ENCODE results near the gene MYRF. TPM values are rescaled to one million over a fixed set of nuclear protein-coding genes. Genes with fewer than 3 reads are reported as not detected.

MYRF gene
- total and polyA plus RNA-seq, 2 donors (not counting 1 experiment from before 2014, with no cell fraction given), result 0.27 to 0.34 TPM

DNA sequence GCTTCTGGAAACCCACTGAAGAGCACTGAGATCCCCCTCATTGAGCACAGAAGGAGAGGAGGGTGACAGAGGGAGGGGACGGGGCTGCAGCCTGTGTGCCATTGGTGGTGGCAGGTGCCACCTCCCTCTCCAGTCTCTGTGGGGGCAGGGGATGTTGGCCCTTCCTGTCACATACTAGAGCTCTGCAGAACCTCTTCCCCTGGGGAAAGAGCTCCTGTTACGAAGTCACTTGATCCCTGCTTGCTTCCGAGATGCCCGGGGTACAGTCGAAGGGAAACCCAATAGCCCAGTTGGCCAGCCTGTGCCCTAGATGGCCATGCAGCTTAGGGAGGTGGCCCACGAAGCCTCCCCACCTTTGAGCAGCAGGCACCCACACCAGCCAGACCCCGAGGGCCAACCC, 42.9 kb upstream of the MYRF start:
- peaks cover 0 to 2% (median 0%) of the 10 kb centered on the region in 3 donors for H3K9me3 ChIP-seq (ENCODE audit: control extremely low read depth in 1 of 3, control insufficient read depth in 2 of 3, insufficient read depth in 1 of 3, low read length in 2 of 3)
- intact Hi-C loops (cut with micrococcal nuclease), result no loop called here
- H2AFZ ChIP-seq (ENCODE audit: insufficient read depth, low read depth, low read length, poor library complexity, severe bottlenecking), result no peak overlapping the region
- ChIA-PET POLR2A (no interaction called here), CTCF (no interaction called here)
- no peak overlapping the region for H3K9ac ChIP-seq (ENCODE audit: low read length)
- TF ChIP-seq EZH2 (IDR thresholded peaks at IDR 0.05; ENCODE audit: borderline replicate concordance, insufficient read depth, low read depth, low read length, poor library complexity, severe bottlenecking) (no peak), CTCF (IDR thresholded peaks at IDR 0.05) (no peak)
- no peaks in the 10 kb centered on the region for H3K79me2 ChIP-seq (ENCODE audit: control insufficient read depth, insufficient read depth, low read length)
- no peak overlapping the region for H3K4me2 ChIP-seq (replicated peaks; ENCODE audit: low read depth, low read length, poor library complexity, severe bottlenecking)
- no peak for DNase-seq
- H3K27me3 ChIP-seq (replicated peaks in 1 of 4; ENCODE audit: control extremely low read depth in 1 of 4, control insufficient read depth in 3 of 4, insufficient read depth in 4 of 4, low read length in 3 of 4), result no peaks in the 10 kb centered on the region
- 48% methylated on average over 5 of the region's 7 CpGs for WGBS (ENCODE audit: insufficient coverage)
- H3K4me1 ChIP-seq (ENCODE audit: control insufficient read depth in 2 of 2, insufficient read depth in 2 of 2, low read length in 2 of 2), result no peaks in the 10 kb centered on the region
- no peaks in the 10 kb centered on the region for H4K20me1 ChIP-seq (ENCODE audit: control insufficient read depth, insufficient read depth, low read length, poor library complexity, severe bottlenecking)
- no peak overlapping the region for H3K27ac ChIP-seq (ENCODE audit: low read length in 2 of 2)
- H3K4me3 ChIP-seq (ENCODE audit: control extremely low read depth in 1 of 5, extremely low read depth in 1 of 5, insufficient read depth in 1 of 5, low read depth in 2 of 5, low read length in 4 of 5), result no peak overlapping the region
- H3K9me3 Mint-ChIP-seq (ENCODE audit: insufficient read depth), result no peaks in the 10 kb centered on the region
- no peak overlapping the region for H3K4me3 Mint-ChIP-seq
- ATAC-seq (ENCODE audit: low read depth), result no peak
- H3K36me3 ChIP-seq (replicated peaks in 1 of 2; ENCODE audit: control extremely low read depth in 1 of 2, control insufficient read depth in 1 of 2, extremely low read depth in 1 of 2, insufficient read depth in 2 of 2, low read length in 1 of 2), result no peaks in the 10 kb centered on the region
- peaks cover 13% of the 10 kb centered on the region for H3K27me3 Mint-ChIP-seq
- H3K27ac Mint-ChIP-seq, result no peak overlapping the region
- no peaks in the 10 kb centered on the region for H3K4me1 Mint-ChIP-seq

DNA sequence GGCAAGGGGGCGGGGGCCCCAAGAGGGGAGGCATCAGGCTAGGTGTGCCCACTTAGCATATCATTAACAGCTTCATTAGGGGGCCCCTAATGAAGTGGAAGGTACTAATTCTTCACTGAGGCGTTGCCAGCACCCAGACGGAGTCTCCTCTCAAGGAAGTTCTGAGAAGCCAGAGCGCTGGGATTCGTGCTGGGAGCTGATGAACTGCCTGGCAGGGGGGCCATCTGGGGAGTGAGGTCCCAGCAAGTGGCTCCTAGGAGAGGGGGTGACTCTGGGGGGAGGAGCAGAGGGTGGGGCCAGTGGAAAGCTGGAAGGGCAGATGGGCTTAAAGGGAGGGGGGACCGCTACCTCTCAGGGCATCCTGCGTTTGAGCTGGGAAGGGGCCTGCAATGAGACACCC, 42.4 kb upstream of the MYRF start:
- Mint-ChIP-seq H3K9me3 (ENCODE audit: insufficient read depth) (no peaks in the 10 kb centered on the region), H3K27me3 (peaks cover 13% of the 10 kb centered on the region), H3K4me3 (no peak overlapping the region), H3K27ac (no peak overlapping the region), H3K4me1 (no peaks in the 10 kb centered on the region)
- CTCF ChIA-PET, result no interaction called here
- no peaks in the 10 kb centered on the region for H3K27me3 ChIP-seq (replicated peaks in 1 of 4; ENCODE audit: control extremely low read depth in 1 of 4, control insufficient read depth in 3 of 4, insufficient read depth in 4 of 4, low read length in 3 of 4)
- WGBS (ENCODE audit: insufficient coverage), result 89% methylated on average over 6 of the region's 7 CpGs
- H3K9ac ChIP-seq (ENCODE audit: low read length), result no peak overlapping the region
- H2AFZ ChIP-seq (ENCODE audit: insufficient read depth, low read depth, low read length, poor library complexity, severe bottlenecking), result no peak overlapping the region
- peaks cover 0 to 2% (median 0%) of the 10 kb centered on the region in 3 donors for H3K9me3 ChIP-seq (ENCODE audit: control extremely low read depth in 1 of 3, control insufficient read depth in 2 of 3, insufficient read depth in 1 of 3, low read length in 2 of 3)
- POLR2A ChIA-PET, result no interaction called here
- no peak for TF ChIP-seq CTCF (IDR thresholded peaks at IDR 0.05)
- intact Hi-C loops (cut with micrococcal nuclease), result no loop called here
- no peak overlapping the region for H3K4me2 ChIP-seq (replicated peaks; ENCODE audit: low read depth, low read length, poor library complexity, severe bottlenecking)
- no peaks in the 10 kb centered on the region for H4K20me1 ChIP-seq (ENCODE audit: control insufficient read depth, insufficient read depth, low read length, poor library complexity, severe bottlenecking)
- no peaks in the 10 kb centered on the region for H3K79me2 ChIP-seq (ENCODE audit: control insufficient read depth, insufficient read depth, low read length)
- no peaks in the 10 kb centered on the region for H3K36me3 ChIP-seq (replicated peaks in 1 of 2; ENCODE audit: control extremely low read depth in 1 of 2, control insufficient read depth in 1 of 2, extremely low read depth in 1 of 2, insufficient read depth in 2 of 2, low read length in 1 of 2)
- H3K27ac ChIP-seq (ENCODE audit: low read length in 2 of 2), result no peak overlapping the region
- H3K4me3 ChIP-seq (ENCODE audit: control extremely low read depth in 1 of 5, extremely low read depth in 1 of 5, insufficient read depth in 1 of 5, low read depth in 2 of 5, low read length in 4 of 5), result no peak overlapping the region
- H3K4me1 ChIP-seq (ENCODE audit: control insufficient read depth in 2 of 2, insufficient read depth in 2 of 2, low read length in 2 of 2), result no peaks in the 10 kb centered on the region
- DNase-seq, result no peak
- ATAC-seq (ENCODE audit: low read depth), result no peak

Measured in B cell (primary cell).